HG03196 (cell line): Measurements from ENCODE around the gene FAM187B.

ENCODE experiments used
- ATAC-seq: cut with Tn5 transposase; IDR thresholded peaks from one replicate; pipeline ENCODE4 v1.9.1; 2021; ENCODE audit not compliant: unreplicated experiment

FAM187B gene

DNA sequence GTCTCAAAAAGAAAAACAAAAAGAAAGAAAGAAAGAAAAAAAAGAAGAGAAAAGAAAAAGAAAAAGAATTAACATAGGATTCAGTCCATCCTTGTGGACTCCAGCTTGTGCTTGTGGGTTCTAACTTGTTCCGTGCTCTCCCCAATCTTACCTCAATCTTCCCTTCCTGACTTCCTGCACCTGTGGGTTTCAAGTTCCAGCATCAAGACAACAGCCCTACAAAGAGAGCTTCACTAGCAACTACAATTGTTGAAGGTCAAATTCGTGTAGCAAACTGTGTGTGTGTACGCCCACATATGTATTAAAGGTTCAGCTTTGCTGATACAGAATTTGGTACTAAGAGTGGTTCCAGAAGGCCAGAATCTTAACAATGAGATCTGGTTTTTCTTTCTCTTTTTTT, 48.7 kb downstream of the FAM187B start:
- no peak for ATAC-seq

DNA sequence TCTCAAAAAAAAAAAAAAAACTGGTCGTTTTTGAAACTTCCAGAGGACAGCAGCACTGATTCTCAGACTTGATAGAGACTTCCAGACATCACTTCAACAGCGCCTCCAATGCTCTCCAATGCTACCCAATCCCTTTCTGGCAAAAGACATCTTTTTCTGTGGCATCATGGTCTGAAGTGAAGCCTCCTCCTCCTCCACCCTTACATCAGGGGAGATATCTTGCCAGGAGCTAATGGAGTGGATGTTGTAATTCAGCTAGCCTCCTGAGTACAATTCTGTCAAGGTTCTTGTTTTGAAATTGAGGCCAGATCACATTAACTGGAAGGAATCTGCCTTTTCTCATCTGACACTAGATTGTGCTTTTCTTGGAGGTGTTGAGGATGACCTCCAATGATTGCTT, 49.8 kb downstream of the FAM187B start:
- ATAC-seq, result no peak

DNA sequence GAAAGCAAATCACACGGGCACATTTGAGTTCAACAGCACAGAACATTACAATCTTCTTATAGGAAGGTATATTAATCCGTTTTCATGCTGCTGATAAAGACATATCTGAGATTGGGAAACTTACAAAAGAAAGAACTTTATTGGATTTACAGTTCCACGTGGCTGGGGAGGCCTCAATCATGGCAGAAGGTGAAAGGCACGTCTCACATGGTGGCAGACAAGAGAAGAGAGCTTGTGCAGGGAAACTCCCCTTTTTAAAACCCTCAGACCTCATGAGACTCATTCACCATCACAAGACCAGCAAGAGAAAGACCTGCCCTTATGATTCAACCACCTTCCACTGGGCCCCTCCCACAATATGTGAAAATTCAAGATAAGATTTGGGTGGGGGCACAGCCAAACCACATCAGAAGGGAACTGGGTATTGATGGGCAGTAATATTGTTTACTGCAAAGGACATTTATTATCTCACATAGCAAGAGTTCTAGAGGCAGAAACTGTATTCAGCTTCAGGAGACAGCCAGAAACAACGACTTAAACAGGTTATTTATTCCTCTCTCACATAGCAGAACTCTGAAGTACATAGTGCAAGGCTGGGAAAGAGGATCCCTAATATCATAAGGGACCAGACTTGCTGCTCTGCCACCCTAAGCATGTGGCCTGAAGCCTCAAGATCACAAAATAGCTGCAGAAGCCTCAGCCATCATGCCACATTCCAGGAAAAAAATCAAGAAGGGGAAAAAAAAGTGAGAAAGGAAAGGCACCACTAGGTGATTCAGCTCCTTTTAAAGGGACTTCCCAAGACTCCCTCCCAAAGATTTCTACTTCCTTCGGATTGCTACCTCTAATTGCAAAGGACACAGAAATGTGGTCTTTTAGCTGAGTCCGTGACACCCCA, 50.9 kb downstream of the FAM187B start:
- ATAC-seq, result no peak

DNA sequence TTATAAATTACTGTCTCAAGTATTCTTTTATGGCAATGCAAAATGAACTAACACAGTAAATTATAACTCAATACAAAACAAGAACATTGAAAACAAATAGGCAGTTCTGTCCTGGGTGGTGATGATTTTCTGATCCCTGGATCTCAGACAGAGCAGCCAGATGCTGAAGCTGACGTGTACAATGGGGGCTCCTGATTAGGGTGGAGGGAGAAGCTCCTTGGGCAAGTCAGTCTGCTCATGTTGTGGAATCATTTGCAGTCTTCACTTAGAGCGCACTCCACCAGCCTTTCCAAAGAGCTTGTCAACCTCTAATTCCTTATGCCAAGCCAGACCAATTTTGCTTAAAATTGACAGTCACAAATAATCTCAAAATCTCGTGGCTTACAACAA, 52.4 kb downstream of the FAM187B start:
- no peak for ATAC-seq
